LNCaP clone FGC (cell line): ENCODE results near the gene RSBN1.

ENCODE experiments used
- DNase-seq: peaks from one replicate; pipeline ENCODE4 v3.0.0-alpha.2; 2011; ENCODE audit warnings: low read depth
- H3K4me3 ChIP-seq: 2 replicates; pipeline ENCODE4 v1.5.1; 2011; ENCODE audit warnings: mild to moderate bottlenecking, low read depth, low read length, control low read depth
- CTCF ChIP-seq: IDR thresholded peaks from 2 replicates; pipeline ENCODE4 v1.5.1; 2012; ENCODE audit warnings: mild to moderate bottlenecking; ENCODE audit not compliant: control insufficient read depth, insufficient read depth; ENCODE audit errors: extremely low read depth

RSBN1 gene

GRCh38 chr1:113811888-113812660 is at the start of gene RSBN1:
Gene RSBN1, minus strand, starts transcription at chr1:113812476. Its CDS starts 64 bp downstream, at chr1:113812412.
- peak; percentile 98 for DNase-seq
- TF ChIP-seq CTCF: no peak
- H3K4me3 ChIP-seq: peak within 1 kb of the TSS; percentile 97

GRCh38 chr1:113861641-113862040 is 49.4 kb upstream of the RSBN1 start:
- no peak for TF ChIP-seq CTCF
- DNase-seq: no peak
- H3K4me3 ChIP-seq: no peak overlapping the region

- H3K4me3 ChIP-seq: no peak overlapping the region
- no peak for DNase-seq
- no peak for TF ChIP-seq CTCF
Measured at GRCh38 chr1:113860891-113861290, 48.6 kb upstream of the RSBN1 start.

DNA sequence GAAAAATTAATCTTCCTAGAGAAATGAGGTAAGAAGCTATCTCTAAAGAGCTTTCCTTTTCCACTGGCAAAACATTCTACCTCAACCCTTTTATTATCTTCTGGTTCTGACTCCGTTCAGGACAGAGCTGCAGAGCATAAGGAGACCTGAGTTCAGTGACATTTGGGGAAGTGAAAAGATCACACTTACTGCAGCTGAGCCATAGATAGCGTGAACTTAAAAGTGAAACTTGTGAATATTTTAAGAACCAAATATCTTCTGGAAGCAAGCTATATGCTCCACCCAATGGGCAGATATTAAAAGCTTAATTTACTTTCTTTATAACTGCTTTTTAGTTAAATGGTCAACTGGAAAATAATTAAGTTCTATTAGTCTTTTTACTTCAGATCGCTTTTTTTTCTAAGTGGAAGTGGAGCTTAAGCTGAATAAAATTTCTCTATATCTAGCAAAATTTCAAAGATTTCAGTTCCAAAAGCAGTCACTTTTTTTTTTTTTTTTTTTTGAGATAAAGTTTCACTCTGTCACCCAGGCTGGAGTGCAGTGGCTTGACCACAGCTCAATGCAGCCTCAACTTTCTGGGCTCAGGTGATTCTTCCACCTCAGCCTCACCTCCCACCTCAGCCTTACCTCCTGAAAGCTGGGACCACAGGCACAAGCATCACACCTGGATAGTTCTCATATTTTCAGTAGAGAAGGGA is 47.4 kb upstream of the RSBN1 start:
- TF ChIP-seq CTCF: no peak
- H3K4me3 ChIP-seq: no peak overlapping the region
- no peak for DNase-seq

GRCh38 chr1:113858982-113859381 is 46.7 kb upstream of the RSBN1 start:
- no peak for DNase-seq
- TF ChIP-seq CTCF: no peak
- no peak overlapping the region for H3K4me3 ChIP-seq

GRCh38 chr1:113858418-113858817 is 46.1 kb upstream of the RSBN1 start:
- no peak overlapping the region for H3K4me3 ChIP-seq
- TF ChIP-seq CTCF: no peak
- DNase-seq: no peak
